Mesenchymal stem cell (in vitro differentiated cells and primary cell): ENCODE results near the gene RIPOR2.

ENCODE experiments used
- DNase-seq: peaks from one replicate; pipeline ENCODE4 v3.0.0-alpha.2; 2013
- H2AFZ ChIP-seq: one replicate; pipeline ENCODE4 v1.6.1; 2013; ENCODE audit warnings: low read depth, mild to moderate bottlenecking, control low read depth, inconsistent platforms, low read length, moderate library complexity
- H2AK5ac ChIP-seq: 2 replicates; pipeline ENCODE4 v1.6.1; 2013; ENCODE audit warnings: low read length, moderate library complexity, mild to moderate bottlenecking, inconsistent platforms; ENCODE audit not compliant: severe bottlenecking
- H2BK120ac ChIP-seq: one replicate; pipeline ENCODE4 v1.6.1; 2013; ENCODE audit warnings: low read depth, mild to moderate bottlenecking, inconsistent platforms, low read length, moderate library complexity
- H2BK12ac ChIP-seq, 2 experiments: one replicate each; pipeline ENCODE4 v1.6.1; 2013; ENCODE audit warnings: inconsistent platforms in 2 of 2, low read length in 2 of 2, mild to moderate bottlenecking in 2 of 2, moderate library complexity in 2 of 2, control low read depth in 1 of 2
- H2BK15ac ChIP-seq: one replicate; pipeline ENCODE4 v1.6.1; 2013; ENCODE audit warnings: mild to moderate bottlenecking, low read depth, inconsistent platforms; ENCODE audit not compliant: poor library complexity, severe bottlenecking
- H2BK5ac ChIP-seq: 2 replicates; pipeline ENCODE4 v1.6.1; 2013; ENCODE audit warnings: low read depth, mild to moderate bottlenecking, low read length, control low read depth, inconsistent platforms; ENCODE audit not compliant: poor library complexity, severe bottlenecking
- H3K14ac ChIP-seq, 2 experiments: one replicate each; pipeline ENCODE4 v1.6.1; 2013; ENCODE audit warnings: inconsistent platforms in 2 of 2, low read length in 2 of 2, control low read depth in 1 of 2, mild to moderate bottlenecking in 1 of 2, moderate library complexity in 1 of 2
- H3K18ac ChIP-seq, 2 experiments: one replicate each; pipeline ENCODE4 v1.6.1; 2013; ENCODE audit warnings: inconsistent platforms in 2 of 2, low read length in 2 of 2, control low read depth in 1 of 2, low read depth in 1 of 2, mild to moderate bottlenecking in 1 of 2
- H3K23ac ChIP-seq, 2 experiments: one replicate each; pipeline ENCODE4 v1.6.1; 2013; ENCODE audit warnings: inconsistent platforms in 2 of 2, low read length in 2 of 2, mild to moderate bottlenecking in 2 of 2, moderate library complexity in 2 of 2, control low read depth in 1 of 2
- H3K27ac ChIP-seq: 2 replicates; pipeline ENCODE4 v1.5.1; 2013; ENCODE audit warnings: mild to moderate bottlenecking, moderate library complexity, low read length, control low read depth, inconsistent platforms; ENCODE audit not compliant: poor library complexity, severe bottlenecking
- H3K27me3 ChIP-seq, 2 experiments: 2 replicates each; pipeline versions ENCODE4 v1.6.1 to v1.7.0; 2013; ENCODE audit warnings: low read length in 2 of 2, mild to moderate bottlenecking in 2 of 2, moderate library complexity in 2 of 2, control low read depth in 1 of 2, inconsistent platforms in 1 of 2; ENCODE audit not compliant: control insufficient read depth in 1 of 2, insufficient read depth in 1 of 2
- H3K36me3 ChIP-seq, 2 experiments: 2 replicates each; pipeline versions ENCODE4 v1.6.1 to v1.7.0; 2013; ENCODE audit warnings: low read length in 2 of 2, control low read depth in 1 of 2, inconsistent platforms in 1 of 2, low read depth in 1 of 2, mild to moderate bottlenecking in 1 of 2; ENCODE audit not compliant: insufficient read depth in 2 of 2, control insufficient read depth in 1 of 2
- H3K4ac ChIP-seq, 2 experiments: one replicate each; pipeline ENCODE4 v1.6.1; 2013; ENCODE audit warnings: inconsistent platforms in 2 of 2, low read length in 2 of 2, mild to moderate bottlenecking in 2 of 2, moderate library complexity in 2 of 2, control low read depth in 1 of 2, low read depth in 1 of 2
- H3K4me1 ChIP-seq: 2 replicates; pipeline ENCODE4 v1.6.1; 2013; ENCODE audit warnings: low read depth, low read length, control low read depth; ENCODE audit not compliant: control insufficient read depth, insufficient read depth
- H3K4me2 ChIP-seq: 2 replicates; pipeline ENCODE4 v1.6.1; 2013; ENCODE audit warnings: low read length, mild to moderate bottlenecking, inconsistent platforms; ENCODE audit not compliant: poor library complexity, severe bottlenecking
- H3K4me3 ChIP-seq, 2 experiments: 2 replicates each; pipeline versions ENCODE4 v1.5.1 to v1.7.0; 2013; ENCODE audit warnings: low read length in 2 of 2, mild to moderate bottlenecking in 2 of 2, control low read depth in 1 of 2, low read depth in 1 of 2; ENCODE audit not compliant: insufficient read depth in 1 of 2
- H3K79me1 ChIP-seq: replicated peaks from 2 replicates; pipeline ENCODE4 v1.6.1; 2013; ENCODE audit warnings: mild to moderate bottlenecking, control low read depth, low read length, inconsistent platforms; ENCODE audit not compliant: poor library complexity, severe bottlenecking
- H3K9ac ChIP-seq: 2 replicates; pipeline ENCODE4 v1.7.0; 2013; ENCODE audit warnings: mild to moderate bottlenecking, low read length, moderate library complexity
- H3K9me3 ChIP-seq: 2 replicates; pipeline ENCODE4 v1.7.0; 2013; ENCODE audit warnings: mild to moderate bottlenecking, low read length; ENCODE audit not compliant: control insufficient read depth
- H4K8ac ChIP-seq: one replicate; pipeline ENCODE4 v1.6.1; 2013; ENCODE audit warnings: inconsistent platforms, mild to moderate bottlenecking, low read length, moderate library complexity
- H4K91ac ChIP-seq: one replicate; pipeline ENCODE4 v1.6.1; 2013; ENCODE audit warnings: mild to moderate bottlenecking, low read length, inconsistent platforms
- WGBS: methylation state at CpG from one replicate; pipeline ENCODE4 v1.1.7; 2013; ENCODE audit warnings: mixed read lengths; 5-methylcytosine and 5-hydroxymethylcytosine counted together

The RIPOR2 gene

GRCh38 chr6:24818346-24818745 is 117.4 kb downstream of the RIPOR2 start:
- H4K91ac ChIP-seq: no peak overlapping the region
- no peak overlapping the region for H2BK5ac ChIP-seq
- H3K9me3 ChIP-seq: no peaks in the 10 kb centered on the region
- no peak overlapping the region for H2BK15ac ChIP-seq
- H2AFZ ChIP-seq: no peak overlapping the region
- H3K36me3 ChIP-seq: peaks cover 0 to 12% of the 10 kb centered on the region in 2 experiments
- no peaks in the 10 kb centered on the region for H3K79me1 ChIP-seq
- no peak overlapping the region for H3K14ac ChIP-seq
- WGBS: 100% methylated on average over 1 of the region's 2 CpGs
- H2BK12ac ChIP-seq: no peak overlapping the region
- DNase-seq: no peak
- no peak overlapping the region for H2BK120ac ChIP-seq
- H3K27ac ChIP-seq: no peak overlapping the region
- no peak overlapping the region for H2AK5ac ChIP-seq
- no peak overlapping the region for H3K4me3 ChIP-seq
- no peaks in the 10 kb centered on the region for H3K4me1 ChIP-seq
- no peak overlapping the region for H3K4me2 ChIP-seq
- no peak overlapping the region for H3K18ac ChIP-seq
- no peak overlapping the region for H3K23ac ChIP-seq
- no peak overlapping the region for H4K8ac ChIP-seq
- no peaks in the 10 kb centered on the region for H3K27me3 ChIP-seq
- no peak overlapping the region for H3K9ac ChIP-seq
- H3K4ac ChIP-seq: no peak overlapping the region

GRCh38 chr6:24809728-24810127 is 126.0 kb downstream of the RIPOR2 start:
- no peak overlapping the region for H3K23ac ChIP-seq

GRCh38 chr6:24807584-24807983 is 128.2 kb downstream of the RIPOR2 start:
- H3K4me3 ChIP-seq: no peak overlapping the region
- H2BK12ac ChIP-seq: no peak overlapping the region
- H2BK15ac ChIP-seq: no peak overlapping the region
- DNase-seq: no peak
- H4K91ac ChIP-seq: no peak overlapping the region
- H3K23ac ChIP-seq: no peak overlapping the region
- peaks cover 2% of the 10 kb centered on the region for H3K4me1 ChIP-seq
- no peaks in the 10 kb centered on the region for H3K79me1 ChIP-seq
- H3K27ac ChIP-seq: no peak overlapping the region
- no peak overlapping the region for H3K9ac ChIP-seq
- H2BK5ac ChIP-seq: no peak overlapping the region
- no peak overlapping the region for H3K14ac ChIP-seq
- no peak overlapping the region for H3K4me2 ChIP-seq
- no peaks in the 10 kb centered on the region for H3K9me3 ChIP-seq
- no peak overlapping the region for H3K18ac ChIP-seq
- H2BK120ac ChIP-seq: no peak overlapping the region
- no peak overlapping the region for H2AFZ ChIP-seq
- H3K36me3 ChIP-seq: peaks cover 0 to 48% of the 10 kb centered on the region in 2 experiments
- H2AK5ac ChIP-seq: no peak overlapping the region
- no peaks in the 10 kb centered on the region for H3K27me3 ChIP-seq
- no peak overlapping the region for H4K8ac ChIP-seq
- no peak overlapping the region for H3K4ac ChIP-seq
- WGBS: 82% methylated on average over 2 of the region's 3 CpGs

More at GRCh38 chr6:24809728-24810127, 126.0 kb downstream of the RIPOR2 start:
- no peak overlapping the region for H2AFZ ChIP-seq
- 92% methylated on average over 3 of the region's 3 CpGs for WGBS
- no peaks in the 10 kb centered on the region for H3K4me1 ChIP-seq
- H3K27me3 ChIP-seq: no peaks in the 10 kb centered on the region
- no peak overlapping the region for H4K8ac ChIP-seq
- no peak overlapping the region for H2BK12ac ChIP-seq
- H3K9ac ChIP-seq: no peak overlapping the region
- no peak overlapping the region for H3K4me3 ChIP-seq
- peaks cover 0 to 46% of the 10 kb centered on the region in 2 experiments for H3K36me3 ChIP-seq
- no peaks in the 10 kb centered on the region for H3K9me3 ChIP-seq
- no peaks in the 10 kb centered on the region for H3K79me1 ChIP-seq
- H3K4me2 ChIP-seq: no peak overlapping the region
- H2AK5ac ChIP-seq: no peak overlapping the region
- DNase-seq: no peak
- no peak overlapping the region for H2BK5ac ChIP-seq
- no peak overlapping the region for H3K18ac ChIP-seq
- no peak overlapping the region for H3K27ac ChIP-seq
- no peak overlapping the region for H3K4ac ChIP-seq
- H2BK15ac ChIP-seq: no peak overlapping the region
- no peak overlapping the region for H3K14ac ChIP-seq
- H4K91ac ChIP-seq: no peak overlapping the region
- no peak overlapping the region for H2BK120ac ChIP-seq

GRCh38 chr6:24802271-24803059 is 133.3 kb downstream of the RIPOR2 start:
- Histone ChIP-seq H2AFZ (peak overlapping the region; percentile 77), H4K91ac (no peak overlapping the region), H3K9me3 (no peaks in the 10 kb centered on the region), H4K8ac (no peak overlapping the region), H3K4me1 (peaks cover 3% of the 10 kb centered on the region), H2BK120ac (no peak overlapping the region), H3K14ac (no peak overlapping the region), H3K79me1 (no peaks in the 10 kb centered on the region), H3K23ac (no peak overlapping the region), H2BK15ac (no peak overlapping the region), H3K18ac (peak overlapping the region in 1 of 2 experiments; percentile 59), H3K9ac (no peak overlapping the region), H3K4me2 (no peak overlapping the region), H3K27ac (peak overlapping the region; percentile 66), H3K4ac (no peak overlapping the region), H2BK5ac (no peak overlapping the region), H3K27me3 (no peaks in the 10 kb centered on the region), H3K4me3 (no peak overlapping the region), H2BK12ac (peak overlapping the region in 1 of 2 experiments; percentile 85), H2AK5ac (no peak overlapping the region), H3K36me3 (peaks cover 0 to 26% of the 10 kb centered on the region in 2 experiments)
- 39% methylated on average over 8 of the region's 8 CpGs for WGBS
- peak; percentile 58 for DNase-seq
